Muscle of leg (tissue), 16 donors: ENCODE measurements around the gene ARL11. TPM values are rescaled to one million over a fixed set of nuclear protein-coding genes. Genes with fewer than 3 reads are reported as not detected.
A peak's percentile ranks its signal among the peaks of the same experiment; 100 is the strongest.
"Not testable (repeated sequence)": the region's sequence is repeated elsewhere in the genome, so short reads cannot be mapped to it uniquely, and the experiment has no call there.

Experiments used
- DNase-seq: peaks from one replicate; pipeline ENCODE4 v3.0.0; 2013
- H3K27ac ChIP-seq: one replicate; pipeline ENCODE4 v1.5.1; 2013; ENCODE audit warnings: mild to moderate bottlenecking, low read length, control low read depth
- H3K27me3 ChIP-seq: one replicate; pipeline ENCODE4 v1.6.1; 2013; ENCODE audit warnings: low read length; ENCODE audit not compliant: control insufficient read depth, insufficient read depth
- H3K36me3 ChIP-seq: one replicate; pipeline ENCODE4 v1.6.1; 2013; ENCODE audit warnings: low read length; ENCODE audit not compliant: control insufficient read depth, insufficient read depth
- H3K4me1 ChIP-seq: one replicate; pipeline ENCODE4 v1.6.1; 2013; ENCODE audit warnings: low read length; ENCODE audit not compliant: control insufficient read depth, insufficient read depth
- H3K4me3 ChIP-seq: one replicate; pipeline ENCODE4 v1.5.1; 2013; ENCODE audit warnings: low read length, control low read depth
- H3K9me3 ChIP-seq: replicated peaks from 2 replicates; pipeline ENCODE4 v1.6.1; 2013; ENCODE audit warnings: low read depth, low read length; ENCODE audit not compliant: control insufficient read depth
- WGBS: methylation state at CpG from one replicate; pipeline ENCODE4 v1.1.5; 2013; ENCODE audit warnings: missing lambda C conversion rate; ENCODE audit not compliant: insufficient coverage; 5-methylcytosine and 5-hydroxymethylcytosine counted together
- long read RNA-seq, 11 donors: transcript quantifications; one replicate each; lab custom pipeline, GENCODE V29; 2026
- polyA plus RNA-seq, 8 donors: library from polyadenylated mRNA; unstranded; fragments of 120-200 nt; gene quantifications; one replicate each; pipeline versions ENCODE4 v1.2.1 to v1.2.3, GENCODE V29; 2013; ENCODE audit warnings: inconsistent platforms in 1 of 8, low replicate concordance in 1 of 8; ENCODE audit not compliant: insufficient read length in 8 of 8, insufficient read depth in 1 of 8
- total RNA-seq: library from RNA; stranded (reverse); fragments of 120-200 nt; gene quantifications from one replicate; pipeline ENCODE4 v1.2.4, GENCODE V29; 2013

ARL11 gene
- total RNA-seq (0.58 TPM), polyA plus RNA-seq (under 1 TPM; 0.23 to 0.83 (median 0.38) TPM)
- long read RNA-seq, donor 1: 0 reads
- long read RNA-seq, donor 2: 0 reads
- long read RNA-seq, donor 3: 0 reads
- long read RNA-seq, donor 4, partial matches to known transcripts: 0 of 3 reads
- long read RNA-seq, donor 4, other reads (novel, unspliced or antisense): 0 of 3 reads
- long read RNA-seq, donor 5, partial matches to known transcripts: 0 of 1 reads
- long read RNA-seq, donor 5, other reads (novel, unspliced or antisense): 0 of 1 reads
- long read RNA-seq, donor 6, partial matches to known transcripts: 0 of 1 reads
- long read RNA-seq, donor 6, other reads (novel, unspliced or antisense): 0 of 1 reads
- long read RNA-seq, donor 7: 0 reads
- long read RNA-seq, donor 8, partial matches to known transcripts: 0 of 2 reads
- long read RNA-seq, donor 8, other reads (novel, unspliced or antisense): 0 of 2 reads
- long read RNA-seq, donor 9: 0 reads
- long read RNA-seq, donor 10: 0 reads
- long read RNA-seq, donor 11: 0 reads

DNA sequence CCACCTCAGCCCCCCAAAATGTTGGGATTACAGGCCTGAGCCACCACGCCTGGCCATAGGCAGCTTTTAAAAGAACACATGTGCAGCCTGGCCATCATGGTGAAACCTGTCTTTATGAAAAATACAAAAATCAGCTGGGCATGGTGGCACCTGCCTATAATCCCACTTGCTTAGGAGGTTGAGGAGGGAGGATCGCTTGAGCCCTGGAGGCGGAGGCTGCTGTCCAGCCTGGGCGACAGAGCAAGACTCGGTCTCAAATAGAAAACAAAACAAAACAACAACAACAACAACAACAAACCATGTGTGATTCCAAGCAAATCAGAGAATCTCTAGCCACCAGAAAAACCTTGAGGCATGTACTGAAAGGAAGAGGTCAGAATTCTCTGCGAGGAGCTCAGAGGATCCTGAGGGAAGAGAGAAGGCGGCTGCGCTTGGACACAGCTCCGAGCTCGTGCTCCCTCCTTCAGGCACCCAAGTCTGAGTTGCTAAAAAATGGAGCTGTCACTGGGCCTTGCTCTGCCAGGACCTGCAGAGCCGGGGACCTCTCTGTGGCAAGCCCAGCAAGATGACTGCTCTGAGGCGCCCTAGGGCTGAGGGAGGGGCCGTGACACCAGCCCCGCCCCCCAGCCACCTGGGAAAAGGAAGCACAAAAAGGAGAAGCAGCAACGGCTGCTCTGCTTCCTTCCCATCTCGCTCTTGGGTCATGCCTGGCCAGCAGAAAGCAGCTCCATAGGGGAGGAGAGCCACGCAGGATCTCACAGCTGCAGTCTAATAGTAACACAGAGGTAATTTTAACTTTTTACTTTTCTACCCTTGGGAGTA lies at the start of gene ARL11:
Gene ARL11 (plus strand): TSS at position 677 of the 822 bp plus-strand sequence. CDS start 1,941 bp downstream, outside the sequence.
- 21% methylated on average over 10 of the region's 17 CpGs for WGBS
- Histone ChIP-seq H3K27ac (peak within 1 kb of the TSS; percentile 38), H3K27me3 (no peaks in the 10 kb centered on the region), H3K4me3 (peak within 1 kb of the TSS; percentile 16), H3K36me3 (no peaks in the 10 kb centered on the region), H3K4me1 (no peaks in the 10 kb centered on the region), H3K9me3 (no peaks in the 10 kb centered on the region)
- DNase-seq: peak; percentile 73

DNA sequence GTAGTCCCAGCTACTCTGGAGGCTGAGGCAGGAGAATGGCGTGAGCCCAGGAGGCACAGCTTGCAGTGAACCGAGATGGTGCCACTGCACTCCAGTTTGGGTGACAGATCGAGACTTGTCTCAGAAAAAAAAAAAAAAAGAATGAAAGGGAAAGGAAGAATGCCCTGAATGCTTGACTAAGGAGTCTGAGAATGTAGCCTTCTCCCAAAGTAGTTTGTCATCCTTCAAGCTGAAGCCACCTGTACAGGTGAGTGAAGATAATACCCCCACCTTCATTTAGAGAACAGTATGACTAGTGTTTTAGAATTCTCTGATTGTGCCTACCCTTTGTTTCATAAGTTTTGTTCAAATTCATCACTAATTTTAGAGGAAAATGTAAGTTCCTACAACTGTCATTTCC lies 48.8 kb upstream of the ARL11 start:
- peaks cover 3% of the 10 kb centered on the region for H3K36me3 ChIP-seq
- no peaks in the 10 kb centered on the region for H3K9me3 ChIP-seq
- H3K27me3 ChIP-seq: no peaks in the 10 kb centered on the region
- DNase-seq: no peak
- 96% methylated on average over 3 of the region's 3 CpGs for WGBS
- no peak overlapping the region for H3K4me3 ChIP-seq
- no peak overlapping the region for H3K27ac ChIP-seq
- peaks cover under 1% of the 10 kb centered on the region for H3K4me1 ChIP-seq

DNA sequence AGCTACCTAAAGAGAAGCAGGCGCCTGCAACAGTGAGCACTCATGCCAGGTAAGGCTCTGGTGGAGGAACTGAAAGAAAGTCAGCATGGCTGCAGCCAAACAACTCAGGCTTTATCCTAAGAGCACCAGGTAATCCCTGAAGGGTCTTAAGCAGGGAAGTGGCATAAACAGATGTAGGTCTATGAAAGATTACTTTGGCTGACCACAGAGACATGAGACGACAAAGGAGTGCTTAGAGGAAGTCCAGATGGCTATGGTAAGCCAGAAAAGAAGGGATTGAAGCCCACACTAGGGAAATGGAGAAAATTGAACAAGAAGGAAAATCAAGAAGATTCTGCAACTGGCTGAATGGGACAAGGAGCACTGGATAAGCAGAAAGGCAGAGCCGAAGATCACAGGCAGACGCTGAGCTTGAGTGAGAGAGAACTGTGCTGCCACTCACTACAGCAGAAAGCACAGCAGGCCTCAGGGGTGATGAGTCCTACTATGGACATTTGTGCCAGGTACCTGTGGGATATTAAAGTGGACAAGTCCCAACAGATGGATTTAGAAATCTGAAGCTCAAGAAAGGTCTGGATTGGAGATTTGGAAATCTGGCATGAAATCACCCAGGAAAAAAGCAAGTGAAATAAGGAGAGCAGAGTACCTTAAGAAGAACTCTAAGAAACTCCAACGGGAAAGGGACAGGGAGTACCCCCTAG lies 47.2 kb upstream of the ARL11 start:
- peaks cover 3% of the 10 kb centered on the region for H3K36me3 ChIP-seq
- H3K9me3 ChIP-seq: no peaks in the 10 kb centered on the region
- H3K4me1 ChIP-seq: peaks cover 7% of the 10 kb centered on the region
- H3K27ac ChIP-seq: no peak overlapping the region
- 72% methylated on average over 5 of the region's 5 CpGs for WGBS
- no peak overlapping the region for H3K4me3 ChIP-seq
- no peak for DNase-seq
- no peaks in the 10 kb centered on the region for H3K27me3 ChIP-seq

DNA sequence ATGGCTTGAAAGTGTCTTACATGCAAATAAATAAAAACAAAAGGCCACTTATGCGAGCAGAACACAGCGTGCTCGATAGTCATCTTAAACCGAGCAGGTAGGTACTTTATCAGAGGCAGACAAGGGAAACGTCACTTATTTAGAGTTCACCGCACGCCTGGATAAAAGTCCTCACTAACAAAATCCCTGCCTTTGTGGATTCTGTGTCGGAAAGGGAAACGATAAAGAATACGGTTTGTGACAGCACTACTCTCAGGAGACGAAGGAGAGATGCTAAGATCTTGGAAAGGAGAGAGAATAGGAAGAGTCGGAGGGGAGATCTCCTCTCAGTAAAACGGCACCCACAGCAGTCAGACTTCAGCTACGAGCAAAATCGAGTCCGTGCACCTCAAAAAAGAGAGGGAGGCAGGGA lies 43.5 kb upstream of the ARL11 start:
- H3K36me3 ChIP-seq: peaks cover 3% of the 10 kb centered on the region
- no peak overlapping the region for H3K27ac ChIP-seq
- no peaks in the 10 kb centered on the region for H3K27me3 ChIP-seq
- H3K9me3 ChIP-seq: no peaks in the 10 kb centered on the region
- H3K4me3 ChIP-seq: peak overlapping the region; percentile 73
- peaks cover 7% of the 10 kb centered on the region for H3K4me1 ChIP-seq
- DNase-seq: peak; percentile 23
- WGBS: 5% methylated on average over 9 of the region's 16 CpGs

DNA sequence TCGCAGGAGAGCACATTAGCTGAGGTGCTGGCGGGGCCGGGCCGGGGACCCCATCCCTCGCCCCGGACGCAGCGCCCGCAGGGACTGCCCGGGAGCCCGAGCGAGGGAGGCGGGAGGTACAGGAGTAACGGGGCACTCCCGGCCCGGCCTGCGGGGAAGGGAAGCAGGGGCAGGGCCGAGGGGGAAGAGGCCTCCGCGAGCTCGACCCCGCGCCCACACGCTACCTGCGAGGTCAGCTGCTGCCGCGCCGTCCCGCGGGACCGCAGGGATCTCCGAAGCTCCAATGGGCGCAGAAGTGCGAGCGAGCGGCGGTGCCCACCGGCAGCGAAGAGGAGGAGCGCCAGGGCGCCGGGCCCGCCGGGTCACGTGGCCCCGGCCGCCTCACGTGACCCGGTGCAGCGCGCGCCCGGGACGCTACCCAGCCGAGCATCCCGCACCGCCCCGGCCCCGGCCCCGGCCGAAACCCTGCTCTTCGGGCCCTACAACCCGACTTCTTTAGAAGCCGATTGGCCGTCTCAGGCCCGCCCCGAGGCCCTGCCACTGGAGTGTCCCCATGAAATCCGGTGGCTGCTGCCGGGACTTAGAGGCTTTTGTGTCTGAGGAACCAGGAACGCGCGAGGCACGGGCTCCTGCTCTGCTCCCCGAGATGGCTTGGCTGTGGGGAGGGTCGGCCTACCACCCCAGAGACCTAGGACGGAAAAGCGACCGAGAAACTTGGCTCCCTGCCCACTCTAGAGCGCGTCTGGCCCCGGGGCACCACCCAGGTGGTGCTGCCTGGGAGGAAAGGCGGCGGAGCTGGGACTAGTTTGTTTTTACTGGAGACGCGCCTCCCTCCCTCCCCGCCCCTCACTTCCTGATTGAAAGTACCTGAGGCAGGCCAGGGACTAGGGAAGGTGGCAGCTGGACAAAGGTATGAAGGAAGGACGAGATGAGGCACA lies 42.8 kb upstream of the ARL11 start, which contains the start of gene RCBTB1:
Gene RCBTB1 (minus strand): TSS at position 339 of the 938 bp plus-strand sequence. CDS start 18,279 bp downstream, outside the sequence.
- 0% methylated on average over 70 of the region's 87 CpGs for WGBS
- H3K27ac ChIP-seq: peak within 1 kb of the TSS; percentile 52
- H3K4me3 ChIP-seq: peak within 1 kb of the TSS; percentile 73

DNA sequence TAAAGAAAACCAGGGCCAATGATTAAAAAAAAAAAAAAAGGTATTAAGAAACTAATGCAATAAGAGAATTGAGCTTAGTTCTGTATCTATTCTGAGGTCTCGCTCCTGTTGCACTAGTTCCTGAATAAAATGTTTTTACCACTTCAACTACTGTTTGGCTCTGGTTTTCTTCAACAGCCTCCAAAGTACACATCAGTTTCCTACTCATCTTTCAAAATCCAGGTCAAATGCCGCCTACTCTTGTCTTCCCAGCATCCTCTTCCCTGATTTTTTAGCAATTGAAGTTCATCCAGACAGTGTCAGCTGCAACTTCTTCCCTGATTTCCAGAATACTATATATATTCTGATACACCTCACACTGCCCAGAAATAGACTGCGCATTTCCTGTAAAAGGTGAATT lies 41.6 kb upstream of the ARL11 start:
- WGBS: 100% methylated on average over 1 of the region's 3 CpGs
- Histone ChIP-seq H3K27ac (no peak overlapping the region), H3K9me3 (no peaks in the 10 kb centered on the region), H3K27me3 (no peaks in the 10 kb centered on the region), H3K36me3 (no peaks in the 10 kb centered on the region), H3K4me3 (no peak overlapping the region), H3K4me1 (peaks cover 7% of the 10 kb centered on the region)
- no peak for DNase-seq

More for the DNA sequence above, 42.8 kb upstream of the ARL11 start, which contains the start of gene RCBTB1:
- peaks cover 7% of the 10 kb centered on the region for H3K4me1 ChIP-seq
- no peaks in the 10 kb centered on the region for H3K9me3 ChIP-seq
- no peaks in the 10 kb centered on the region for H3K27me3 ChIP-seq
- DNase-seq: peak; percentile 80
- peaks cover 3% of the 10 kb centered on the region for H3K36me3 ChIP-seq

DNA sequence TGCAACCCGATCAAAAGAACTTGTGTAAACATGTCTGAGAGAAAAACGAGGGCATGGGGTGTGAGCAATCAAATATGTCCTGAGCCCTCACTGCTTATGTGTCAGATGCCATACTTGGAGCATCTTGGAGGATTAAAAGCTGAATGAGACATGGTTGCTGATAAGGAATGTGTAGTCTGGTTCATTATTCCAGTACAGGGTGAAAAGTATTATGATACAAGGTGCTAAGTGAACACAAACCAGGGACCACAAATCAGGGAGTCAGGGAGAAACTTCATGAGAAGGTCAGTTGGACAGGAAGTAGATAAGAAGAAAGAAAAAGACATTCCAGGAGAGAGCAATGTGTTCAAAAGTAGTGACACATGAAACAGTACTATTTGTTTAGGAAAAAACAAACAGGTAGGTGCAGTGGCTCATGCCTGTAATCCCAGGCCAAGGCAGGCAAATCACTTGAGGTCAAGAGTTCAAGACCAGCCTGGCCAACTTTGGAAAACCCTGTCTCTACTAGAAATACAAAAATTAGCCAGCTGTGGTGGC lies 40.9 kb upstream of the ARL11 start:
- 69% methylated on average over 2 of the region's 2 CpGs for WGBS
- Histone ChIP-seq H3K27me3 (no peaks in the 10 kb centered on the region), H3K27ac (no peak overlapping the region)

DNA sequence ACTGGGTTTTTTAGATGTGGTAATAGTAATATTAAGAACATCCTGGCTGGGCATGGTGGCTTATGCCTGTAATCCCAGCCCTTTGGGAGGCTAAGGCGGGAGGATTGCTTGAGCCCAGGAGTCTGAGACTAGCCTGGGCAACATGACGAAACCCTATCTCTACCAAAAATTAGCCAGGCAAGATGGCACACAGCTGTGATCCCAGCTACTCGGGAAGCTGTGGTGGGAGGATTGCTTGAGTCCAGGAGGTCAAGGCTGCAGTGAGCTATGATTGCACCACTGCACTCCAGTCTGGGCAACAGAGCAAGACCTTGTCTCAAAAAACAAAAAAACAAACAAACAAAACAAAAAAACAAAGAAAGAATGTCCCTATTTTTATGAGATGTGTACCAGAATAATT lies 37.6 kb upstream of the ARL11 start:
- not testable (repeated sequence) for DNase-seq, H3K4me1 ChIP-seq, H3K36me3 ChIP-seq, H3K9me3 ChIP-seq, H3K27ac ChIP-seq, H3K27me3 ChIP-seq, H3K4me3 ChIP-seq
- no CpG with 5 or more reads among the region's 3 CpGs for WGBS

More for the DNA sequence above, 40.9 kb upstream of the ARL11 start:
- Histone ChIP-seq H3K36me3 (no peaks in the 10 kb centered on the region), H3K4me3 (no peak overlapping the region), H3K4me1 (peaks cover 7% of the 10 kb centered on the region), H3K9me3 (no peaks in the 10 kb centered on the region)
- DNase-seq: no peak

DNA sequence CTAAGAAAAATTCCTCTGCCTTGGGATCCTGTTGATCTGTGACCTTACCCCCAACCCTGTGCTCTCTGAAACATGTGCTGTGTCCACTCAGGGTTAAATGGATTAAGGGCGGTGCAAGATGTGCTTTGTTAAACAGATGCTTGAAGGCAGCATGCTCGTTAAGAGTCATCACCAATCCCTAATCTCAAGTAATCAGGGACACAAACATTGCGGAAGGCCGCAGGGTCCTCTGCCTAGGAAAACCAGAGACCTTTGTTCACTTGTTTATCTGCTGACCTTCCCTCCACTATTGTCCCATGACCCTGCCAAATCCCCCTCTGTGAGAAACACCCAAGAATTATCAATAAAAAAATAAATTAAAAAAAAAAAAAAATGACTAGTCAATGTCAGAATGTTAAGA lies 34.4 kb upstream of the ARL11 start:
- not testable (repeated sequence) for DNase-seq, H3K9me3 ChIP-seq, H3K27me3 ChIP-seq, H3K36me3 ChIP-seq, H3K27ac ChIP-seq, H3K4me3 ChIP-seq, H3K4me1 ChIP-seq
- WGBS: no CpG with 5 or more reads among the region's 4 CpGs
